ENCODE measurements around the gene EXOC4. TPM values are rescaled to one million over a fixed set of nuclear protein-coding genes. Genes with fewer than 3 reads are reported as not detected.

Gene EXOC4
- total RNA-seq, 1 donor from 2014 or later, result 41.3 TPM

GRCh38 chr7:133352430-133352829 is 99.6 kb downstream of the EXOC4 start:
- no peak for TF ChIP-seq CTCF (conservative IDR thresholded peaks at IDR 0.05; ENCODE audit: low read depth, low read length)
- H3K4me3 ChIP-seq (ENCODE audit: low read depth, low read length), result no peak overlapping the region
- no peak for DNase-seq (ENCODE audit: low read depth)

GRCh38 chr7:133353775-133354174 is 100.9 kb downstream of the EXOC4 start:
- no peak for DNase-seq (ENCODE audit: low read depth)
- H3K4me3 ChIP-seq (ENCODE audit: low read depth, low read length), result no peak overlapping the region
- TF ChIP-seq CTCF (conservative IDR thresholded peaks at IDR 0.05; ENCODE audit: low read depth, low read length), result no peak

- TF ChIP-seq CTCF (conservative IDR thresholded peaks at IDR 0.05; ENCODE audit: low read depth, low read length), result no peak
- no peak overlapping the region for H3K4me3 ChIP-seq (ENCODE audit: low read depth, low read length)
- no peak for DNase-seq (ENCODE audit: low read depth)
These were observed 101.9 kb downstream of the EXOC4 start for GRCh38 chr7:133354546-133355324.

- no peak for DNase-seq (ENCODE audit: low read depth)
- no peak for TF ChIP-seq CTCF (conservative IDR thresholded peaks at IDR 0.05; ENCODE audit: low read depth, low read length)
- H3K4me3 ChIP-seq (ENCODE audit: low read depth, low read length), result no peak overlapping the region
These were observed 102.4 kb downstream of the EXOC4 start for GRCh38 chr7:133355325-133355708.

GRCh38 chr7:133355822-133356221 is 102.9 kb downstream of the EXOC4 start:
- no peak for DNase-seq (ENCODE audit: low read depth)
- TF ChIP-seq CTCF (conservative IDR thresholded peaks at IDR 0.05; ENCODE audit: low read depth, low read length), result no peak
- H3K4me3 ChIP-seq (ENCODE audit: low read depth, low read length), result no peak overlapping the region

GRCh38 chr7:133358708-133359107 is 105.8 kb downstream of the EXOC4 start:
- TF ChIP-seq CTCF (conservative IDR thresholded peaks at IDR 0.05; ENCODE audit: low read depth, low read length), result no peak
- DNase-seq (ENCODE audit: low read depth), result no peak
- H3K4me3 ChIP-seq (ENCODE audit: low read depth, low read length), result no peak overlapping the region

GRCh38 chr7:133359449-133359848 is 106.6 kb downstream of the EXOC4 start:
- H3K4me3 ChIP-seq (ENCODE audit: low read depth, low read length), result no peak overlapping the region
- DNase-seq (ENCODE audit: low read depth), result no peak
- no peak for TF ChIP-seq CTCF (conservative IDR thresholded peaks at IDR 0.05; ENCODE audit: low read depth, low read length)
